Thyroid gland (tissue), 4 donors: Measurements from ENCODE around the gene DEPDC1.

Experiments used
- CTCF ChIP-seq, 6 experiments: fragments of 200-600 bp in 3 of 6; fragments of 450-650 bp in 3 of 6; sonication (generic) in 3 of 6; IDR thresholded peaks; one replicate each; pipeline ENCODE4 v1.5.1; 2016 to 2019; ENCODE audit warnings: antibody characterized with exemption in 6 of 6, mild to moderate bottlenecking in 2 of 6, inconsistent platforms in 1 of 6, moderate library complexity in 1 of 6
- POLR2A ChIP-seq, 2 donors: fragments of 450-650 bp; IDR thresholded peaks; one replicate each; pipeline ENCODE4 v1.6.1; 2017; ENCODE audit warnings: antibody characterized with exemption in 2 of 2, mild to moderate bottlenecking in 2 of 2, moderate library complexity in 1 of 2

GRCh38 chr1:68454534-68454933 lies 42.3 kb downstream of the DEPDC1 start:
- TF ChIP-seq CTCF (IDR thresholded peaks at IDR 0.05) (no peak), POLR2A (IDR thresholded peaks at IDR 0.05) (no peak)
